ENCODE measurements around the gene EIF3M.

DNA sequence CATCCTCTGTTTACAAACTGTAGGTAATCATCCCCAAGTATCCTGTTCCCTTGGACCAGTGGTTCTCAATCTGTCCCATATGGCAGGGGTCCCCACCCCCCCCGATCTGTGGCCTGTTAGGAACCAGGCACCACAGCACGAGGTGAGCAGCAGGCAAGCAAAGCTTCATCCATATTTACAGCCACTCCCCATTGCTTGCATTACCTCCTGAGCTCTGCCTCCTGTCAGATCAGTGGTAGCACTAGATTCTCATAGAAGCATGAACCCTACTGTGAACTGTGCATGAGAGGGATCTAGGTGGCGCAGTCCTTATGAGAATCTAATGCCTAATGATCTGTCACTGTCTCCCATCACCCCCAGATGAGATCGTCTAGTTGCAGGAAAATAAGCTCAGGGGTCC is 33.4 kb upstream of the EIF3M start:
- TF ChIP-seq, protein P1, sequence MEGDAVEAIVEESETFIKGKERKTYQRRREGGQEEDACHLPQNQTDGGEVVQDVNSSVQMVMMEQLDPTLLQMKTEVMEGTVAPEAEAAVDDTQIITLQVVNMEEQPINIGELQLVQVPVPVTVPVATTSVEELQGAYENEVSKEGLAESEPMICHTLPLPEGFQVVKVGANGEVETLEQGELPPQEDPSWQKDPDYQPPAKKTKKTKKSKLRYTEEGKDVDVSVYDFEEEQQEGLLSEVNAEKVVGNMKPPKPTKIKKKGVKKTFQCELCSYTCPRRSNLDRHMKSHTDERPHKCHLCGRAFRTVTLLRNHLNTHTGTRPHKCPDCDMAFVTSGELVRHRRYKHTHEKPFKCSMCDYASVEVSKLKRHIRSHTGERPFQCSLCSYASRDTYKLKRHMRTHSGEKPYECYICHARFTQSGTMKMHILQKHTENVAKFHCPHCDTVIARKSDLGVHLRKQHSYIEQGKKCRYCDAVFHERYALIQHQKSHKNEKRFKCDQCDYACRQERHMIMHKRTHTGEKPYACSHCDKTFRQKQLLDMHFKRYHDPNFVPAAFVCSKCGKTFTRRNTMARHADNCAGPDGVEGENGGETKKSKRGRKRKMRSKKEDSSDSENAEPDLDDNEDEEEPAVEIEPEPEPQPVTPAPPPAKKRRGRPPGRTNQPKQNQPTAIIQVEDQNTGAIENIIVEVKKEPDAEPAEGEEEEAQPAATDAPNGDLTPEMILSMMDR (conservative IDR thresholded peaks at IDR 0.05): no peak
- no peak for TF ChIP-seq EZH2 (IDR thresholded peaks at IDR 0.05; ENCODE audit: low read depth)

Measured in PC-9 (cell line).